ENCODE measurements around the gene FAM24A.
"Not testable (repeated sequence)": the region's sequence is repeated elsewhere in the genome, so short reads cannot be mapped to it uniquely, and the experiment has no call there.

The FAM24A gene

GRCh38 chr10:122894261-122894944 is 16.0 kb upstream of the FAM24A start:
- no peak for DNase-seq (ENCODE audit: extremely low read depth, low read depth)
- no peak for TF ChIP-seq CTCF (IDR thresholded peaks at IDR 0.05; ENCODE audit: low read depth, low read length)

GRCh38 chr10:122903861-122904260 is 6.5 kb upstream of the FAM24A start:
- not testable (repeated sequence) for DNase-seq (ENCODE audit: extremely low read depth, low read depth)

- no peak for DNase-seq (ENCODE audit: extremely low read depth, low read depth)
- no peak for TF ChIP-seq CTCF (IDR thresholded peaks at IDR 0.05; ENCODE audit: low read depth, low read length)
Observed at GRCh38 chr10:122911889-122912484, 1.6 kb downstream of the FAM24A start.

GRCh38 chr10:122915700-122916099 is 5.3 kb downstream of the FAM24A start:
- TF ChIP-seq CTCF (IDR thresholded peaks at IDR 0.05; ENCODE audit: low read depth, low read length) = no peak
- DNase-seq (ENCODE audit: extremely low read depth, low read depth) = no peak

GRCh38 chr10:122930140-122930539 is 19.7 kb downstream of the FAM24A start:
- no peak for TF ChIP-seq CTCF (IDR thresholded peaks at IDR 0.05; ENCODE audit: low read depth, low read length)
- DNase-seq (ENCODE audit: extremely low read depth, low read depth) = no peak

GRCh38 chr10:122931088-122931906 is 20.9 kb downstream of the FAM24A start:
- DNase-seq (ENCODE audit: extremely low read depth, low read depth) = no peak
- TF ChIP-seq CTCF (IDR thresholded peaks at IDR 0.05; ENCODE audit: low read depth, low read length) = no peak

GRCh38 chr10:122939133-122939855 is 28.9 kb downstream of the FAM24A start:
- no peak for DNase-seq (ENCODE audit: extremely low read depth, low read depth)
- no peak for TF ChIP-seq CTCF (IDR thresholded peaks at IDR 0.05; ENCODE audit: low read depth, low read length)

Measured in AG09319 (cell line).